ENCODE measurements around the gene SPTLC3. TPM values are rescaled to one million over a fixed set of nuclear protein-coding genes. Genes with fewer than 3 reads are reported as not detected.
A peak's percentile ranks its signal among the peaks of the same experiment; 100 is the strongest.

SPTLC3 gene
- total and polyA plus RNA-seq, 2 of the 13 experiments (the other 11 are each of a cell fraction or from before 2014, with no cell fraction given) = 20.5 to 95.6 TPM

GRCh38 chr20:13119583-13119982 lies 110.8 kb downstream of the SPTLC3 start (continued):
- TF ChIP-seq SPEN (CRISPR knock-in tag; IDR thresholded peaks at IDR 0.05; ENCODE audit: low read depth) (no peak), CBX5 (CRISPR knock-in tag; IDR thresholded peaks at IDR 0.05; ENCODE audit: borderline replicate concordance) (0 out of 2 replicates have a peak, but pooled peaks have one; percentile 43), ELF3 (CRISPR knock-in tag; IDR thresholded peaks at IDR 0.05) (peak; percentile 19; the same call in 1 of the 2 replicates), ATF5 (CRISPR knock-in tag; IDR thresholded peaks at IDR 0.05; ENCODE audit: low read depth) (no peak), ZNF124 (CRISPR knock-in tag; IDR thresholded peaks at IDR 0.05) (no peak), ZBTB33 (CRISPR knock-in tag; IDR thresholded peaks at IDR 0.05) (0 out of 2 replicates have a peak, but pooled peaks have one; percentile 35), SAFB2 (CRISPR knock-in tag; IDR thresholded peaks at IDR 0.05; ENCODE audit: borderline replicate concordance, low read depth) (no peak), ZNF20 (CRISPR knock-in tag; IDR thresholded peaks at IDR 0.05) (no peak), ZSCAN31 (CRISPR knock-in tag; IDR thresholded peaks at IDR 0.05; ENCODE audit: low read depth) (no peak), ZNF75D (CRISPR knock-in tag; IDR thresholded peaks at IDR 0.05; ENCODE audit: borderline replicate concordance) (no peak), NCOR1 (IDR thresholded peaks at IDR 0.05; ENCODE audit: borderline replicate concordance, low read length) (no peak), CCAR2 (optimal IDR thresholded peaks at IDR 0.05; ENCODE audit: low read depth, low read length) (no peak), ATF4 (CRISPR knock-in tag; IDR thresholded peaks at IDR 0.05) (no peak), ZBTB3 (CRISPR knock-in tag; IDR thresholded peaks at IDR 0.05; ENCODE audit: borderline replicate concordance, low read depth) (no peak), ATAD3A (CRISPR knock-in tag; IDR thresholded peaks at IDR 0.05) (no peak), ZNF556 (CRISPR knock-in tag; IDR thresholded peaks at IDR 0.05; ENCODE audit: borderline replicate concordance) (no peak), ARID5B (CRISPR knock-in tag; IDR thresholded peaks at IDR 0.05) (peak; percentile 41; the same call in 1 of the 2 replicates), ZMYM4 (CRISPR knock-in tag; IDR thresholded peaks at IDR 0.05) (peak; percentile 50; the same call in 1 of the 2 replicates), ZNF136 (CRISPR knock-in tag; IDR thresholded peaks at IDR 0.05; ENCODE audit: low read depth) (no peak), ZNF460 (CRISPR knock-in tag; IDR thresholded peaks at IDR 0.05; ENCODE audit: borderline replicate concordance) (no peak), ZNF275 (CRISPR knock-in tag; IDR thresholded peaks at IDR 0.05; ENCODE audit: borderline replicate concordance) (no peak), YY1 (IDR thresholded peaks at IDR 0.05; ENCODE audit: insufficient read depth, insufficient replicate concordance, low read depth, low read length) (no peak)
